GM21526 (cell line): ENCODE results near the gene BCL2.
A peak's percentile ranks its signal among the peaks of the same experiment; 100 is the strongest.

ENCODE experiments used
- ATAC-seq: cut with Tn5 transposase; IDR thresholded peaks from one replicate; pipeline ENCODE4 v1.9.1; 2021; ENCODE audit warnings: moderate library complexity; ENCODE audit not compliant: unreplicated experiment, low FRiP score

BCL2 gene

DNA sequence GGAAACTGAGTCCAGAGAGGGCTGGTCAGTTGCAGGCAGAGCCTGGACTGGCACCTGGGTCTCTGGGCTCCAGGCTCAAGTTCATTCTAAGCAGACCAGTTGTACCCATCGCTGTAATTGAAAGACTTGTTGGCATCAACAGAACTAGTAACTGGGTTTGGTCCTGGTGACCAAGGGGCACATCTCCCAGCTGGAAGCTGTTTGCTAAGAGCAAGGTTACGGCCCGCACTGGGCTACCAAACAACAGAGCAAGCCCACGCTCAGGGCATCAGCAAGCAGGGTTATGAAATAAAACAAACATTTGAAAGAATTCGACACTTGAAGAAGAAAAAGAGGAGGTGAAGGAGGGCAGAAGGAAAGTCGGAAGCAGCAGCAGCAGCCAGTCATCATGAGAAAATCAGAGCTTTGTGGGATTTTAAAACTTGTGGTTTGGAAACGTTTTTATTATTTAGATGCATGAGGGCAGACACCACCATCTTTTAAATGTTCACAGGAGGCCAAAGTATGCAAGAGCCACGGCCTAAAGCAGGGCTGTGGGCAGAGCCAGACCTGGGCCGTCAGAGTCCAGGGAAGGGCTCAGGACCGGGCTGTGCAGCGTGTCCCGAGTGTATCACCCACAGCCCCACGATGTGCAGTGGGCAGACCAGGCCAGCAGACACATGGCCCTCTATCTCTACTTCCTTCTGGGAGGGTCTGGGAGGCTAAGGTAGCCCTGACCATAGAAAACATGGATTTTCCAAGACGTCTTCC lies 220.3 kb downstream of the BCL2 start:
- ATAC-seq = no peak

DNA sequence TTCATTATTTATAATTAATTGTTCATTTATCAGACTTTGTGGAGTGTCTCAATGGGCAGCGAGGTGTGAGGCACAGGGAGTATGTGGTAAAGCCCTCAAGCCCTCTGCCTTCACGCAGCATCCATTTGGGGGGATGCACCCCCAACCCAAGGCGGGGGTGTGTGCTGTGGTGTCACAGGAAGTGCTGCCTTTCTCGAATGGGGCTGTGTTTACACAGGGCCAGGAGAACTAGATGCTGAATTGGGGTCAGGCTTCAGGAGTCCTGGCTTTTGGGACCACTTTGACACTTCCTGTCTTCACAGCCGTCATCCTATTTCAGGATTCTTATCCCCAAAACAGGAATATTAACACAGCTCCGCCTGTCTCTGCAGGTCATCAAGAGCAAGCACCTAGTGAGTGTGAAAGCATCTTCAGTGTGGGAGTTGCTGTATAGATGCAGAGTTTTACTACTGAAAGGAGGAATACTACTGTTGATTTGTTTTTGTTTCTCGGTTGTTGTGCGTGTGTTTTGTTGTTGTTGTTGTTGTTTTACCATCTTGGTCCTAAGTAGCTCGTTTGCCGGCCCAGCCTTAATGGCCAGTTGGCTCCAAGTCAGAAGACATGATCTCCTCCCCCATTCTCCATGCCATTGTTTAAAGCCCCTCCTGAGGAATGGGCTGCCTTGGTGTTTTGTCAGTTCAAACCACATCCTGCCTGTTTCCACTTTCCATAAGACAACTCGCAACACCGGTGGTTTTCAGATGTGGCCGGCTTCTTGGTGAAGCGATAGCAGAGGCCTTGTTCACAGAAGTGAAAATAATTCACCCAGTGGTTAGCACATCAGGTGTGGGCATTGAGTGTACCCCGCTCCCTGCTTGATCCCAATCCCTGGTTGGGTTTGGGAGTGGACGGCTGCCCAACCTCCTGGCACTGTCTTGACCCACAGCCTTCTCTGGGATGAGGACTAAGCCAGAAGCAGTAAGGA lies 221.3 kb downstream of the BCL2 start:
- ATAC-seq = peak; percentile 70

DNA sequence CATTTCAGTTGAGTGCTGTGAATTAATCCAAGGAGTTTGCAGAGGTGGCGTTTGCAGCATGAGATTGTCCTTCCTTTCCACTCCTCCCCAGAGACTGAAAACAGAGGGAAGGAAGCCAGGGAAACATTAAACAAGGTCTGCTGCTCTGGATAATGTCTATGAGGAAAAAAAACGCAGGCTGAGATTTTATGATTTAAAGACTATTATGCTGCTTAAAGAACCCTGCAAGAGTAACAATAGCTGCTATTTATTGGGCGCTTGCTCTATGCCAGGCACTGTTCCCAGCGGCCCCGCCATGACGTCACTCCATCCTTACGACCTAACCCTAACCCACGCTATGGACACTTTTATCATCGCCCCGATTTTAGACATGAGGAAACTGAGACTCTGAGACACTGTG lies 222.4 kb downstream of the BCL2 start:
- no peak for ATAC-seq

GRCh38 chr18:63096327-63096874 lies 223.2 kb downstream of the BCL2 start:
- ATAC-seq = no peak

GRCh38 chr18:63095768-63096167 lies 223.8 kb downstream of the BCL2 start:
- ATAC-seq = no peak

DNA sequence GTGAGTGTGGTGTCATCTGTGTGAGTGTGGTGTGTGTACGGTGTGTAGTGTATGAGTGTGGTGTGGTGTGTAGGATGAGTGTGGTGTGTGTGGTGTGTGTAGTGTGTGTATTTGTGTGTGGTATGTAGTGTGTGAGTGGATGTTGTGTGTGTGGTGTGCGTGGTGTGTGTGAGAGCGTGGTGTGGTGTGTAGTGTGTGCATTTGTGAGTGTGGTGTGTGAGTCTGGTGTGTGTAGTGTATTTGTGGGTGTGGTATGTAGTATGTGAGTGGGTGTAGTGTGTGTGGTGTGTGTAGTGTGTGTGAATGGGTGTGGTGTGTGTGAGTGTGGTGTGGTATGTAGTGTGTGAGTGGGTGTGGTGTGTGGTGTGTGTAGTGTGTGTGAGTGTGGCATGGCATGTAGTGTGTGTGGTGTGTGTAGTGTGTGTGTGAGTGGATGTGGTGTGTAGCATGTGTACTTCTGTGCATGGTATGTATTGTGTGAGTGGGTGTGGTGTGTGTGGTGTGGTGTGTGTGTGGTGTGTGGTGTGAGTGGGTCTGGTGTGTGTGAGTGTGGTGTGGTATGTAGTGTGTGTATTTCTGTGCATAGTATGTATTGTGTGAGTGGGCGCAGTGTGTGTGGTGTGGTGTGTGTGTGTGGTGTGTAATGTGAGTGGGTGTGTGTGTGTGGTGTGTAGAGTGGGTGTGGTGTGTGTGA lies 227.8 kb downstream of the BCL2 start:
- ATAC-seq = no peak

GRCh38 chr18:63090334-63090733 lies 229.2 kb downstream of the BCL2 start:
- no peak for ATAC-seq

DNA sequence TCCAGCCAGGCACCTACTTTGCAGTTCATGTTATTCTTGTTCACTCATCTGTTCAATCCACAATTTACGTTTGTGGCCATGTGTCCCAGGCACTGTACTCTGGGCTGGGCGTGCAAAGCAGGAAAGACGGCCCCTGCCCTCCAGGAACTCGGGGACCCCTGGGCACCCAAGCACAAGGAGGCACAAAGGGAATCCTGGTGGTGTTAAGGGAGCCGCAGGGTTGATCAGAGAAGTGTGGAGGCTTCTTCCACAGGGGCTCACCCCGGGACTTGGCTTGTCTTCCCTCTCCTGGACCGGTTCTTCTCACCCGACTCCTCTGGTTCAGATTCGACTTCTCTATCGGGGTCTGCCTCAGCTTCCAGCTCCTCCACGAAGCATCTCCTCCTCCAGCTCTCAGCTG lies 230.5 kb downstream of the BCL2 start:
- no peak for ATAC-seq

GRCh38 chr18:63088262-63088661 lies 231.3 kb downstream of the BCL2 start:
- ATAC-seq = no peak

GRCh38 chr18:63087421-63088230 lies 231.9 kb downstream of the BCL2 start:
- no peak for ATAC-seq

DNA sequence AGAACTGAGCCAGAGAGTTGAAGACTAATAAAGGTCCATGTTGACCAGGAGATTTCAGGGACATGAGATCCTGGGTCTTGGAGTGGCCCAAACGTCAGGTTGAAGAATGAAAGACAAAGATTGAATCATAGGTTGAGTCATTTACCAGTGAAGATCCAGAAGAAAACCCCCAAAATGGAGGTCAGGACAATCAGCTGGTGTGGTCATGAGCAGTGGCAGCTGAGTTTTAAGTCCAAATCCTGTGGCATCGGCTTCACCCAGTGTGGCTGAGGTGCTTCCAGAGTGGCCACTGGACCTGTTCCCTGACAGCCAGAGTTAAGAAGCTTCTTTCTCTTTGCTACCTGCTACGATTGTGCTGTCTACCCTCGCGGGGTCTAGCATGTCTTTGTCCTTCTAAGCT lies 234.0 kb downstream of the BCL2 start:
- ATAC-seq = no peak

- no peak for ATAC-seq
Observed at GRCh38 chr18:63084219-63084618, 235.3 kb downstream of the BCL2 start.

GRCh38 chr18:63083555-63083954 lies 236.0 kb downstream of the BCL2 start:
- no peak for ATAC-seq

GRCh38 chr18:63083020-63083531 lies 236.5 kb downstream of the BCL2 start:
- ATAC-seq = no peak

- ATAC-seq = no peak
Observed at GRCh38 chr18:63082366-63083019, 237.1 kb downstream of the BCL2 start.

GRCh38 chr18:63079114-63079513 lies 240.5 kb downstream of the BCL2 start:
- peak; percentile 47 for ATAC-seq

- ATAC-seq = peak; percentile 86
Observed at GRCh38 chr18:63078471-63078870, 241.1 kb downstream of the BCL2 start.

DNA sequence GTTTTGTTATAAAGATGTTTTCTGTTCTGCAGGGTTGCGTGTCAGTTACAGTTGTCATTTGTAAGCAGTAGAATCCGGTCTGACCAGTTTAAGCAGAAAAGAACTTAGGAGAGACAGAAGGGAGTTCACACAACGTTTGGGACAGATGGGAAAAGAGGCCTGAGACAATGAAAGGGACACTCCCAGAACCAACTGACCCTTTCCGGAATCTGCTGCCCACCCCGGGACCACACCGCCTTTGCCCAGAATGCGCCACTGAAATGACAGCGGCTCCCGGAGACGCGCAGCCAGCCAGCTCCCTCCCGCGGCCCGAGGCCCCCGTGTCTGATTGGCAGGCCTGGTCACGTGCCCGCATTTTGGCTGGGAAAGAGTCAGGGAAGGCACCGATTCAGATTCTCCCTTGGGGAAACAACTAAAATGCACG lies 244.6 kb downstream of the BCL2 start:
- ATAC-seq = no peak

- peak; percentile 54 for ATAC-seq
Observed at GRCh38 chr18:63073481-63073880, 246.1 kb downstream of the BCL2 start.
